ENCODE results near the gene KCTD15. TPM values are rescaled to one million over a fixed set of nuclear protein-coding genes. Genes with fewer than 3 reads are reported as not detected.

The KCTD15 gene, protein sequence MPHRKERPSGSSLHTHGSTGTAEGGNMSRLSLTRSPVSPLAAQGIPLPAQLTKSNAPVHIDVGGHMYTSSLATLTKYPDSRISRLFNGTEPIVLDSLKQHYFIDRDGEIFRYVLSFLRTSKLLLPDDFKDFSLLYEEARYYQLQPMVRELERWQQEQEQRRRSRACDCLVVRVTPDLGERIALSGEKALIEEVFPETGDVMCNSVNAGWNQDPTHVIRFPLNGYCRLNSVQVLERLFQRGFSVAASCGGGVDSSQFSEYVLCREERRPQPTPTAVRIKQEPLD
- 28.7 and 61.4 TPM in 2 replicates for total RNA-seq

DNA sequence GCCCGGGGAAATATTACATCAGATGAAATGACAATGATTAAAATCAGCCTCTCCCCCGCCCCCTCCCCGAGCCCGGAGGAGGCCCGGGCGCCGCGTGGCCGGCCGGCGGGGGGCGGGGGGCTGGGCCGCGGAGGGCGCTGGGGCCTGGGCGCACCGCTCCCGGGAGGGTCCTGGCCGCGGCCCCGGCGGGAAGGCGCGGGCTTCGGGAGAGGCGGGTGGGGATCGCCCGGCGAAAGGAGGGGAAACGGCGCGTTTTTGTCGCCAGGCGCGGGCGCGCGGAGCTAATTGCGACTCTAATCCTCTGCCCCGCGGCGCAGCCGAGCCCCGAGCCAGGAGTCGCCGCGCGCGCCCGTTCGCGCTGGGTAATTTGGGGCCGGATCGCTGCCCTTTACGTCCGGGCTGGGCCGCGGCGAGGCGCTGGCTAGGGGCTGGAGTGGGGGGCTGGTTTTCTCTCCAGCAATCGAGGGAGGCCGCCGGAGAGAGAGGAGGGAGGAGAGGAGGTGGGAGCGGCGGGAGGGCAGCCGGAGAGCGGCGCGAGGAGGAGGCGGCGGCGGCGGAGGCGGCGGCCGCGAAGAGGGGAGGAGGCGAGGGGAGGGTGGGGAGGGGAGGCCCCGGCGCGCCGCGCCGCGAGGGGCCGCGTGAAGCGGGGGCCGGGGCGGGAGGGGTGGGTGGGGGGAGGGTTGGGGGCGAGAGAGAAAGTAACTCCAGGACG is at the start of gene KCTD15:
KCTD15 (plus strand) TSS at position 707 of the 712 bp plus-strand sequence. CDS start 3,585 bp downstream, outside the sequence.

Other genes with a start within 250 kb of the KCTD15 start
- gene CHST8, start 174.9 kb upstream of the KCTD15 start, total RNA-seq = 6.1 TPM in 1 of 2 replicates, not detected in the other